ENCODE data around the gene XCL2.

XCL2 gene

DNA sequence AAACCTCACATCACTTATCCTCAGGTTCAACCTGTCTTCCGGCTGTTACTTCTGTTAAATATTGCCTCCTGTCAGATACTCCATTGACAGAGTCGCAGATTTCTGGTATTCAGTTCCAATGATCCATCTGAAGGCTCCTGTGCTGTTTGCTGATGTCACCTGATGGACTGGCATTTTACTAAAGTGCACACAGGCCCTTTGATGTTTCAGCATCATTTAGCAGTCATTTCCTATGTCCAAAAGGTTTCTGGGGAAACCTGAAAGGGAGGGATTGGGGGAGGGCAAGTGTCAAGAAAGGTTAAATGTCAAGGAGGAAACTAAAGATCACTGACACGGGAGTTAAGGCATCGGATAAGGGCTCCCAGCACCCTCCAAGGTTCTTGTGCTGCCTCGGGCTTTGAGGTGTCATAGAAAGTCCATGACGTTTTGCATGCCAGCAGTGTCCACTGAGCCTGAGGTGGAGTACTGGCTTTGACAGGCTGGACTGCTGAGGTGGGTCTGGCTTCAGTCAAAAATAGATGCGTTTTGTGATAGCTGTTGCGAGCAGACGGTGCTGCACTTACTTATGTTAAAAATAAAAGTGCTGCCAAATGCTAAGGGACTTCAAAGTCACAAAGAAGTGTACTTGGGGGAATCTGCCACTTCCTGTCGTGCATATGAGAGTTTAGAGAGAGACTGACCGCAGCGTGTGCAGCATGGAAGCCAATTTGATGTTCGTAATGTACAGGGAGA lies 30.8 kb downstream of the XCL2 start:
- FAIRE-seq, result no peak

DNA sequence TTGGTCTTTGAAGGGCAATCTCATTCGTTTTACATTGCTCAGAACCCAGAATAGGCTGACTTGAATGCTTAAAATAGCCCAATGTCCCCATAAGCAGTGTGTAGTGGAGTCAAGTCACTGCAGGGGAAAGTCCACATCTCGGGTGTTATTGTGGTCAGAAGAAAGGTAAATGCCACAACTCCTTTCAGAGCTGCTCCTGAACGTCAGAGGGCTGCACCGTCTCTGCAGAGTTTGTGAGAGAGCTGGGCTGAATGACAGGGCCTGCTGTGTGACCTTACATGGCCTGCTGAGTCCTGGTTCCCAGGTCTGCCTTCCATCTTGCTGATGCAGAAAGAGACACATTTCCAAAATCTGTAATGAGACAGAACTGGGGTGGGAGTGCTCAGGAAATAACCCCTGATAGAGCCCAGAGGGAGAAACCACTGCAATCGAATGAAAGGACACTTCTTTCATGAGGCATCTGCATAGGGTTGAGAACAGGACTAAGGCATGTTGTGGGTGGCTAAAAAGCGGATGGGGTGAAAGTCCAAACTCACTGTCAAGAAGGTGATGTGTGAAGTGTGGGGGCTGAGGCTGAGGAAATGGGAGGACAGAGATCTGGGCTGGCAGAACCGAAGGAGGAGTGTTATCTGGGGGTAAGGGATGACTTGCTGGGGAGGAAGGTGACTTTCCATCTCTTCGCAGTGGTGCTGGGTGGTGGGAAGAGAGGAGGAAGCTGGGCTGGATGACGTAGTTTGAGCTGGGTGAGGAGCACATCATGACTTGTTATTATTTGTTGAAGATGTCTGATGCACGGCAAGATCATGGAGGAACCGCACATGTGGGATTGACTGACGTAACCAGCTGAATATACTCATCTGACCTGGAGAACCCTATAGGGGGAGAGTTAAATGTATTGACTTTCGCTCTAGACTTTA lies 33.7 kb downstream of the XCL2 start:
- no peak for FAIRE-seq

GRCh38 chr1:168509210-168509609 lies 34.6 kb downstream of the XCL2 start:
- FAIRE-seq, result no peak

- no peak for FAIRE-seq
Measured at GRCh38 chr1:168507828-168508227, 36.0 kb downstream of the XCL2 start.

GRCh38 chr1:168507231-168507630 lies 36.6 kb downstream of the XCL2 start:
- no peak for FAIRE-seq

GRCh38 chr1:168506204-168506819 lies 37.5 kb downstream of the XCL2 start:
- no peak for FAIRE-seq

- no peak for FAIRE-seq
Measured at GRCh38 chr1:168505006-168505405, 38.8 kb downstream of the XCL2 start.

- FAIRE-seq, result no peak
Measured at GRCh38 chr1:168504064-168504837, 39.5 kb downstream of the XCL2 start.

- FAIRE-seq, result no peak
Measured at GRCh38 chr1:168499688-168500049, 44.1 kb downstream of the XCL2 start.

- no peak for FAIRE-seq
Measured at GRCh38 chr1:168498956-168499687, 44.7 kb downstream of the XCL2 start.

- no peak for FAIRE-seq
Measured at GRCh38 chr1:168498159-168498631, 45.6 kb downstream of the XCL2 start.

DNA sequence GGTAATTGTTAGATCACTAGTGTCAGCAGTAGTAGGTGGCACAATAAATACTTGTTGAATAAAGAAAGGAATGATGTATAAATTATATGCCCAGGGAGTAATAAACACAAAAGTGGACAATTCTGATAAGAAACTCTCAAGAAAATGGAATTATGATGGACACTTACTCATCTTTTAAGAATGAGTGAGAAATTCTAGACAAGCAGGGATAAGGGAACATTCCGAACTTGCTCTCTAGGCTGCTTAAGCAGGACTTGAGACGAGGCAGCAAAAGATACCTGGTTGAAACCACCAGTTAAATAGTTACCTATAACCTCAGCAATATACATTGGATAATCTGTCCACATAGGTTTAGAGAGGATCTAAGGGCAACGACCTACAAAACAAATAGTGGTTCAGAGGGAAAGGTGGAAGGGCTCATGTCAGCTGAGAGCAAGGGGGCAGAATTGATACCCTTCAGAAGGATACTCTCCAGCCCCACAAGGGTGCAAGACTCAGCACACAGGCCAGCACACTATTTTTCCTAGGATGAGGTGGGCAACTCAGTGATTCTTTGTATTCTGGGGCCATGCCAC lies 46.3 kb downstream of the XCL2 start:
- FAIRE-seq, result no peak

- FAIRE-seq, result no peak
Measured at GRCh38 chr1:168491527-168492164, 52.2 kb downstream of the XCL2 start.
